Activated gamma-delta T cell treated with Interleukin-2 at 50 U/mL for 16 hours (primary cell): Measurements from ENCODE around the gene PRR5.

Source experiments
- DNase-seq: peaks from one replicate; pipeline ENCODE4 v3.0.0-alpha.2; 2020

Gene PRR5

GRCh38 chr22:44719586-44720368 is 17.8 kb downstream of the PRR5 start:
- no peak for DNase-seq

DNA sequence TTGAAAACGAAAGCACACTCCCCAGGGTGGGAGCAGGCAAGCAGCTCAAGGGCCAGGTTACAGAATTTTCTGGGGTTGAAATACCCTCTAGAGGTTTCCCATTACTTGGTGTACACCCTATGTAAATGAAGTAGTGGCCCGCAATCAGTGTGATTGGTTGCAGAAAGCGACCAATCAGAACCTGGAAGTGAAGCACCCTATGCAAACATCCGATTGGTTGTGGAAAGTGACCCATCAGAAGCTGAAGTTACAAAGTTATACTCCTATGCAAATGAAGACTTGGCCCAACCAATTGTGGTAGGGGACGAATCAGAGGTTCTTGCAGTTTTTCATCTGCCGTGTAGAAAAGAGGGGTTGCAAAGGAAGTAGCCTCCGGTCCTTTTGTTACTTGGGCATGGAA is 19.2 kb downstream of the PRR5 start:
- DNase-seq: no peak

DNA sequence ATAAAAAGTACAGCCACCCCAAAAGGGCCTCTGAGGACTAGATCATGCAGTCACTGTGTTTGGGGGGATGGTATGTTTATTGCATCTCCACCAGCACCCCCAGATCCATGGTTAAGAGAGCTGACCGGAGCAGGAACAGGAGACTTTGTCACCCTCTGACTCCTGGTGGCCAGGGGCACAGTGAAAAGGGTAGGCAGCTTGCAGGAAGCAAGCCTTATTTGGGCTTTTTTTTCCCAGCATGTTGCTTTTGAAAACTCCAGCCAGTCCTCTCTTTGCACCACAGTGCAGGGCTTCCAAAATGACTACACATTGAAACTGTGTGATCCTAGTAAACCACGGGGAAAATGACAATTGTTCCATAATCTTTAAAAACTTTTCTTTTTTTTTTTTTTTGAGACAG is 20.6 kb downstream of the PRR5 start:
- no peak for DNase-seq

- no peak for DNase-seq
These were observed 21.8 kb downstream of the PRR5 start for GRCh38 chr22:44723801-44724200.

DNA sequence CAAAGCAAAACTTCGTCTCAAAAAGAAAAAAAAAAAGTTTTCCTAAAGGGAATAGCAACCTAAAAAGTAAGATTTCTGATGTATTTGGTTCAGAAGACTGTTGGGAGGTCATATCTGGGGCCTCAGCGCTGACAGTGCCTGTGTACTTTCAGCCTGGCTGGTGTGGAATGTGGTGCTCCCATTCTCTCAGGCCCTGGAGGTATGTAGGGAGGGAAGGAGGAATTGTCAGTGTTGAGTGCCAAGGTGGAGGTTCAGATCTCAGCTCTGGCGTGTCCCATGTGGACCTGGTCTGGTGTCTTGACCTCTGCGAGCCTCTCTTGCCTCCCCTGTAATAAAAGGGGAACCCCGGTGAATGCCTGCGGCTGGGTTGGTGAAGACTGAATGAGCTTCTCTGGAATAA is 22.4 kb downstream of the PRR5 start:
- no peak for DNase-seq

- DNase-seq: no peak
These were observed 22.9 kb downstream of the PRR5 start for GRCh38 chr22:44724859-44725258.

DNA sequence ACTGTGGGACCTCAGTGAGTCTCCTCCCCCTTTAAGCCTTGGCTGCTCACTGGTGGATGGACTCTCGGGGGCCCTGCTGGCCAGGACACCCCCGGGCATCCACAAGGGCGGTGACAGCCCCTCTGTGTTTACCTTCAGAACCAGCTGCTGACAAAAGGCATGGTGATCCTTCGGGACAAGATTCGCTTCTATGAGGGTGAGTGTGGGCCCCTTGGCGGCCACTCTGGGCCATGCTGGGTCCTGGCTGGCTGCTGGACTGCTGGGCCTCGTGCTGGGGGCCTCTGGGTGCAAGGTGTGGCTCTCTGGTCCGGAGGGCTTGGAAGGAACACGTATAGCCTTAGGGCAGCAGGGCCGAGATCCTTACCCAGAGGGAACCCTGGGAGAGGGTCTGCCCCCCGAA is 24.4 kb downstream of the PRR5 start:
- no peak for DNase-seq

DNA sequence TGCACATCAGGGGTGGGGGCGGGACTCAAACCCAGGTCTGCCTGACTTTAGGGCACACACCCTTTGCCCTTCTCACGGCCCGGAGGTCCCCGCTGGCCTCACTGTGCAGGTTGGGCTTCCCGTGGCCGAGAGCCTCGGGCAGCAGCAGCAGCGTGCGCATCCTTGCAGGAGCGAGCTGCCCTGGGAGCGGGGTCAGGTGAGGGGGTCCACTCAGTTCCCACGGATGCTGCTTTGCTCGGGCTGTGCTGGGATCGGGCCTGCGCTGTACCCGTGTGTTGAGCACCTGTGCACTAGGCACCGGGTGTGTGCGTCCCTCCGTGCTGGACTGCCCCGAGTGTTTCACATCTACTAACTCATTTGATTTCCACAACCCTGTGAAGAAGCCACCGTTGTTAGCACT is 25.1 kb downstream of the PRR5 start:
- no peak for DNase-seq

DNA sequence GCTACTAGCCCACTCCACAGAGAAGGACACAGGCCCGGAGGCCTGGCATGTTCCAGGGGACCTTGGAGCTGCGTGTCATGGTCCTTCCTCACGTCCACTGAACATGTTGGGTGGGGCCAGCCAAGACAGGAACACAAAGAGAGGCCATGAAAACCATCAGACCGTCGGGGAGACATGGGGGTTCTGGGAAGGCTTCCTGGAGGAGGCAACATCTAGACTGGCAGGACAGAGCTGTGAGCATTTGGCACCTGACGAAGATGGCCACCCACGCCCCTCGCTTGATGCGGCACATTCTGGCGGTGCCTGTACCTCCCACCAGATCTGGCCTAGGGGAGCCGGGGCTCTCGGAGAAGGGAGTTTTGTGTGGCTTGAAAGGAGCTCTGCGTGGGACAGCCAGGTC is 25.7 kb downstream of the PRR5 start:
- no peak for DNase-seq

GRCh38 chr22:44728761-44729324 is 26.8 kb downstream of the PRR5 start:
- no peak for DNase-seq

DNA sequence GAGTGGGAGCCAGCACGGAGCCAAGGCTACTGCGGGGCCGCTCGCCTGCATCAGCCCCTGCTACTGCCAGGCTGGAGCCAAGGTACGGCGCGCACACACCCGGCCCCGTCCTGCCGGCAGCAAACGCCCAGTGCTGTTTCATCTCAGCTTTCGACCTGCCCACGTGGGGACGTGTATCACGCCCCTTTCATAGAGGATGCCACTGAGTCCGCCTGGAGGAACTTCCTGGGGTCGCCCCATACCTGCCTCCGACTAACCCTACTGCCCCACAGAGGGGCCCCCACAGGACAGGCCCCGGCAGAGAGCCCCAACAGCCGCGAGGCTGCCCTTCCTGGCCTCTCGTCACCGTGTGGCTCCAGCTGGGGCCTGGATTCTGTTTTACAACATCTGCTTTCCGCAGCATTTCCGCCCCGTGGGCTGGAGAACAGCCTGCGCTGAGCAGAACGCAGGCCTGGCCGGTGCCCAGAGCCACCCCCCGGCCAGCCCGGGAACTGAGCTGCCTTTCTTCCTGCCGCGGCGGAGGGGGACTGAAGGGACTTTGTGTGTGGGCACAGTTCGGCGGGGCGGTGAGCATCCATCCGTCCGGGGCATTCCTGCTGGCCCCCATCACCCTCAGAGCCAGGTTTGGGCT is 27.5 kb downstream of the PRR5 start:
- no peak for DNase-seq

DNA sequence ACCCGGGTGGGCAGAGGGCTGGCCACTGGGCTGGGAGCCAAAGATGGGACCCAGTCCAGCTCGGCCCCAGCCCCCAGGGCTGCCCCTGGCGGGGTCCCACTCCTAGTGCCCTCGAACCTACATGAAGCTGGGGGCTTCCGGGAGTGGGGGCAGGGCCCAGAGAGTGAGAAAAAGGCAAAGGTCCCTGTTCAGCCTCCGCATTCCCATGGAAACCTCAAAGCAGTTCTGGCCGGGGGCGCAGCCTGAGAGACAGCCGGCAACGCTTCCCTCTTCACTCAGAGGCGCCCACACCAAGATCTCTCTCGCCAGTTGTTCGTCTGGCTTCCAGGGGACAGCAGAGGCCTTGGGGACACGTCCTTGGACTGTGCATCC is 28.0 kb downstream of the PRR5 start:
- no peak for DNase-seq

- no peak for DNase-seq
These were observed 28.7 kb downstream of the PRR5 start for GRCh38 chr22:44730490-44731356.

DNA sequence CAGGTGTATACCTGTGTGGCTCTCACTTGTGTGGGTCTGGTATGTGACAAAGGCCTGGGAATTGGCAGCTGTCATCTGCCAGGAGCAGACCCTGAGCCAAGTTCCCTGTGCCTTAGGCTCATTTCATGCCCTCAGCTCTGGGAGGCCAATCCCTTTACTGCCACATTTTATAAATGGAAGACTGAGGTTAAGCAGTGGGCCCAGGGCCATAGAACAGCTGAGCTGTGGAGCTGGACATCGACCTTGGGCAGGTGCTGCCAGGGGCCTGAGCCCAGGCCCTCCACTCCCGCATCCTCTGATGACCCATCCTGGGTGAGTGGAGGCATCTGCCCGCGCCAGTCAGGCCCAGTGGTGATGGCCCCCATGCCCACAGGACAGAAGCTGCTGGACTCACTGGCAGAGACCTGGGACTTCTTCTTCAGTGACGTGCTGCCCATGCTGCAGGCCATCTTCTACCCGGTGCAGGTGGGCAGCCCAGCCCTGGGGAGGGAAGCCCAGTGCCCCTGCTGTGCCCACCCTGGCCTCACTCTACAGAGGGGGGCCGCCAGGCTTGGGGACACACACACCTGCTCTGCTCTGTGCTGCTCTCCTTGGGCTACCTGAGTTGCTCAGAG is 29.5 kb downstream of the PRR5 start:
- no peak for DNase-seq

DNA sequence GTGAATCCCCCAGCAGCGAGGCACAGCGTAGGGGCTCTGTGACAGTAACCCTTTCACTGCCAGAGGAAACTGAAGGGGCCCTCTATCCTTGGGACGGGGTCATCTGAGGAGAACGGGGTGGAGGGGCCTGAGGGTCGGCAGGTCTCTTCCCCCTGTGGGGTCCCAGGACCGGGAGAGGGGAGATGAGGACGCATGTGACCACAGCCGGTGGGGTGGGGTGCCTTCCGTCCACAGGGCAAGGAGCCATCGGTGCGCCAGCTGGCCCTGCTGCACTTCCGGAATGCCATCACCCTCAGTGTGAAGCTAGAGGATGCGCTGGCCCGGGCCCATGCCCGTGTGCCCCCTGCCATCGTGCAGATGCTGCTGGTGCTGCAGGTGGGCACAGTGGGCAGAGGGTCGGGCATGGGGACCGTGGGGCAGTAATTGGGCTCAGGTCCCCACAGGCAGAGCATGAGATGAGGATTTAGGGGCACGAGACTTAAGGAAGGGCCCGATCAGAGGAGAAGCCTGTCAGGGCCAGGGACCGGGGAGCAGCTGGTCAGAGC is 30.1 kb downstream of the PRR5 start:
- DNase-seq: no peak

DNA sequence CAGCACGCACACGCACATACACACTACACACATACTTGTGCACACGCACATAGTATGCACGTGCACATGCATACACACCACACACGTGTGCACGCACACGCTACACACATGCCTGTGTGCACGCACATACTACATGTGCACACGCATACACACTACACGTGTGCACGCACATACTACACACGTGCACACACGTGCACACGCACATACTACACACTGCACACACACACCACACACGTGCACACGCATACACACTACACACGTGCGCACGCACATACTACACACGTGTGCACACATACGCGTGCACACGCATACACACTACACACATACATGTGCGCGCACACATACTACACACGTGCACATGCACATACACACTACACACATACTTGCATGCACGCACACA is 30.7 kb downstream of the PRR5 start:
- no peak for DNase-seq

DNA sequence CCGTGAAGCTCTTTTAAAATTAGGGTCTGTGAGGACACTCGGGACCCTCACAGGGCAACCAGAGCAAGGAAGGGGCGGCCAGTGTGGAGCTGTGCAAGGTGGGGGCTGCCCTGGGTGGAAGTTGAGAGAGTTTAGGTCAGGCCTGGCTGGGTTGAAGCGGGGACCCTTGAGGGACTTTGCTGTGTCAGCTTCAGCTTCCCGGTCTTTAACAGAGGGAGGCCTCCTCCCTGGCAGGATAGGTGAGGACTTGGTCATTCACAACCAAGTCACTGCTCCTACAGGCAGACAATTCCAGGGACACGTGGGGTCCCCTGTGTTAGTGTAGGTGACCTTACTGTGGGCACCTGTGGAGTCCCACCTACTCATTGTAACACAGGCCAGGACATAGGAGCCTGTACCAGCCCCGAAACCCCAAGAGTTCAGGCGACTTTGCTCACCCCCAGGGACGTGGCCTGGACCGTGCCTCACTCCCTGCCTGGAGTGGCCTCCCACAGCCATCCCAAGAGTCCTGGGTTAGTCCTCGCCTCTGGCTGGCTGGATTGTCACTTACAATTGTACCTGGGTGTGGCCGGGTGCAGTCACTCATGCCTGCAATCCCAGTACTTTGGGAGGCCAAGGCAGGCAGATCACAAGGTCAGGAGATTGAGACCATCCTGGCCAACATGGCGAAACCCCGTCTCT is 31.6 kb downstream of the PRR5 start:
- DNase-seq: no peak

DNA sequence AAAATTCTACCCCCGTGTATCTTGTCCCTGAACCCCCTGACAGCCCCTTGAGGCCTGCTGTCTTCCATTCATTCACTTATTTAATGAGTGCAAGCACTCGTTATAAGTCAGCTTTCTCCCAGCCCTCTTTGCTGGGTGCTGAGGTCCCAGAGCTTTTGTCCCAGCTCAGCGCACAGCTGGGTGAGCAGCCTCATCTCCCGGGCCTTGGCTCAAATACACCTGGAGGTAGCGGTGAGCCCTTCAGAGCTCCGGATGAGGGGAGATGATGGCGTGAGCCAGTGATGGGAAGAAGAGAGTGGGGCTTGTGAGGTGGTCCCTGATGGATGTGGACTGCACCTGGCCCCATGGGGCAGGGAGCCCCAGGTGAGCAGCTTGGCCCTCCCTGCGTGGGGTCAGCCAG is 32.3 kb downstream of the PRR5 start:
- no peak for DNase-seq

GRCh38 chr22:44734801-44735517 is 33.0 kb downstream of the PRR5 start:
- no peak for DNase-seq

- DNase-seq: peak; percentile 88
These were observed 33.8 kb downstream of the PRR5 start for GRCh38 chr22:44735518-44736428.
